K562 (cell line): ENCODE measurements around the gene EXOC6. TPM values are rescaled to one million over a fixed set of nuclear protein-coding genes. Genes with fewer than 3 reads are reported as not detected.

Source experiments
- BMI1 ChIP-seq: fragments of 150-350 bp; IDR thresholded peaks from 2 replicates; pipeline ENCODE4 v1.6.1; 2014; ENCODE audit warnings: low read length
- CHD7 ChIP-seq: fragments of 200-600 bp; sonication (generic); IDR thresholded peaks from one replicate; pipeline ENCODE4 v1.6.1; 2012; ENCODE audit warnings: mild to moderate bottlenecking, low read depth, low read length, inconsistent platforms
- PCBP1 ChIP-seq: fragments of 200-400 bp; formaldehyde crosslinking; IDR thresholded peaks from 2 replicates; pipeline ENCODE4 v1.6.1; 2018; ENCODE audit warnings: mild to moderate bottlenecking, low read depth, low read length; ENCODE audit not compliant: poor library complexity, severe bottlenecking
- TRIM24 ChIP-seq, 2 experiments: fragments of 450-650 bp; IDR thresholded peaks; 2 replicates each; pipeline ENCODE4 v1.6.1; 2016
- ZBTB40 ChIP-seq, 2 experiments: fragments of 450-650 bp in 1 of 2; sonication (generic) in 1 of 2; formaldehyde crosslinking in 1 of 2; IDR thresholded peaks; 2 replicates each; pipeline versions ENCODE4 v1.7.1 to v1.9.0; 2016 to 2022; ENCODE audit warnings: inconsistent platforms in 1 of 2, mild to moderate bottlenecking in 1 of 2, missing genetic modification reagents in 1 of 2
- ZBTB8A ChIP-seq: fragments of 450-650 bp; IDR thresholded peaks from 2 replicates; pipeline ENCODE4 v1.6.1; 2018; ENCODE audit warnings: mild to moderate bottlenecking, moderate library complexity; ENCODE audit not compliant: partially characterized antibody
- ZNF121 ChIP-seq: sonication (generic); formaldehyde crosslinking; conservative IDR thresholded peaks from 2 replicates; pipeline ENCODE4 v1.8.0; 2022; ENCODE audit warnings: missing genetic modification reagents
- ZNF436 ChIP-seq: fragments of 250-450, 450-650 bp; sonication (Bioruptor Pico); formaldehyde crosslinking; IDR thresholded peaks from 2 replicates; pipeline ENCODE4 v1.7.0; 2020; ENCODE audit warnings: mild to moderate bottlenecking
- polyA plus RNA-seq, 8 experiments: library from polyadenylated mRNA; depleted of rRNA in 4 of 8; stranded (reverse) in 5 of 8; unstranded in 3 of 8; fragments of >200 nt; fragmentation: Nextera tagmentation in 2 of 8; fragmentation: Illumina TruSeq in 1 of 8; extraction: Ambion mirVana in 2 of 8; extraction: Trizol in 1 of 8; gene quantifications; 2 replicates each; pipeline versions ENCODE4 v1.2.1 to v1.2.3, GENCODE V29; 2011 to 2014; ENCODE audit warnings: inconsistent platforms in 1 of 8, missing spikeins in 1 of 8
- total RNA-seq, 7 experiments: library from RNA; depleted of rRNA in 6 of 7; stranded (reverse); fragments of >200 nt in 6 of 7; fragmentation: Illumina TruSeq in 2 of 7; extraction: Trizol in 2 of 7; gene quantifications; 2 replicates each; pipeline versions ENCODE4 v1.2.1 to v1.2.3, GENCODE V29; 2011 to 2021; ENCODE audit warnings: low replicate concordance in 1 of 7

EXOC6 gene
- total and polyA plus RNA-seq, 9 of the 15 experiments (the other 6 are each of a cell fraction or from before 2014, with no cell fraction given), result 13.9 to 42.8 (median 24.9) TPM

GRCh38 chr10:92851003-92851402 lies 2.7 kb downstream of the EXOC6 start (continued):
- no peak for TF ChIP-seq ZNF121 (CRISPR knock-in tag)
- TF ChIP-seq CHD7, result no peak
- TF ChIP-seq ZNF436 (CRISPR knock-in tag), result no peak
- no peak for TF ChIP-seq ZBTB8A
- no peak for TF ChIP-seq ZBTB40 (IDR thresholded peaks at IDR 0.05)
- no peak for TF ChIP-seq ZBTB40 (CRISPR knock-in tag; IDR thresholded peaks at IDR 0.05)
- TF ChIP-seq PCBP1, result no peak
- TF ChIP-seq TRIM24 (IDR thresholded peaks at IDR 0.05), result no peak
- TF ChIP-seq BMI1, result no peak
